IMR-90 (cell line): ENCODE data around the gene SPATA2L.

Source experiments
- FOS ChIP-seq: fragments of 150-350 bp; IDR thresholded peaks from 2 replicates; pipeline ENCODE4 v1.6.1; 2016; ENCODE audit warnings: low read depth, low read length
- MAFK ChIP-seq: IDR thresholded peaks from 2 replicates; pipeline ENCODE4 v1.6.1; 2012; ENCODE audit warnings: low read depth, low read length, improper control_type of control experiment
- RFX5 ChIP-seq: IDR thresholded peaks from 2 replicates; pipeline ENCODE4 v1.8.0; 2012; ENCODE audit warnings: low read depth, mild to moderate bottlenecking, low read length, moderate library complexity
- TF ChIP-seq, protein P1 (sequence below): conservative IDR thresholded peaks from 2 replicates; pipeline ENCODE4 v1.5.1; 2012; ENCODE audit warnings: mild to moderate bottlenecking, low read depth, low read length, improper control_type of control experiment

DNA sequence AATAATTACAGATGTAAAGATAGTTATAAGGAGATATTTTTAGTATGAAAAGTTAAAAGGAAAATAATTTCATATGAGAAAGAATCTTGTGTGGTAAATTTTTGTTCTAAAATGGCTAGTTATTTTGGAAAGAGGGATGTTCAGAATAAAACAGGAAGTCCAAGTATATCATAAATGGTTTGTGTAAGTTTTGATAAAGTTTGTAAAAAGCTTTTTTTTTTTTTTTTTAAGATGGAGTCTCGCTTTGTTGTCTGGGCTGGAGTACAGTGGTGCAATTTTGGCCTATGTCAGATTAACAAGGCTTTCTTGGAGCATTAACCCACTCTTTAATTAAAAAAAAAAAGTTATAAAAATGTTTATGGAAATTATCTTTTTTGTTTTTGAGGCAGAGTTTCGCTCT is 23.2 kb downstream of the SPATA2L start:
- TF ChIP-seq FOS (no peak), RFX5 (no peak), MAFK (no peak)
- TF ChIP-seq, protein P1, sequence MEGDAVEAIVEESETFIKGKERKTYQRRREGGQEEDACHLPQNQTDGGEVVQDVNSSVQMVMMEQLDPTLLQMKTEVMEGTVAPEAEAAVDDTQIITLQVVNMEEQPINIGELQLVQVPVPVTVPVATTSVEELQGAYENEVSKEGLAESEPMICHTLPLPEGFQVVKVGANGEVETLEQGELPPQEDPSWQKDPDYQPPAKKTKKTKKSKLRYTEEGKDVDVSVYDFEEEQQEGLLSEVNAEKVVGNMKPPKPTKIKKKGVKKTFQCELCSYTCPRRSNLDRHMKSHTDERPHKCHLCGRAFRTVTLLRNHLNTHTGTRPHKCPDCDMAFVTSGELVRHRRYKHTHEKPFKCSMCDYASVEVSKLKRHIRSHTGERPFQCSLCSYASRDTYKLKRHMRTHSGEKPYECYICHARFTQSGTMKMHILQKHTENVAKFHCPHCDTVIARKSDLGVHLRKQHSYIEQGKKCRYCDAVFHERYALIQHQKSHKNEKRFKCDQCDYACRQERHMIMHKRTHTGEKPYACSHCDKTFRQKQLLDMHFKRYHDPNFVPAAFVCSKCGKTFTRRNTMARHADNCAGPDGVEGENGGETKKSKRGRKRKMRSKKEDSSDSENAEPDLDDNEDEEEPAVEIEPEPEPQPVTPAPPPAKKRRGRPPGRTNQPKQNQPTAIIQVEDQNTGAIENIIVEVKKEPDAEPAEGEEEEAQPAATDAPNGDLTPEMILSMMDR, result no peak
